ENCODE results near the gene RSF1. TPM values are rescaled to one million over a fixed set of nuclear protein-coding genes. Genes with fewer than 3 reads are reported as not detected.

The RSF1 gene, protein sequence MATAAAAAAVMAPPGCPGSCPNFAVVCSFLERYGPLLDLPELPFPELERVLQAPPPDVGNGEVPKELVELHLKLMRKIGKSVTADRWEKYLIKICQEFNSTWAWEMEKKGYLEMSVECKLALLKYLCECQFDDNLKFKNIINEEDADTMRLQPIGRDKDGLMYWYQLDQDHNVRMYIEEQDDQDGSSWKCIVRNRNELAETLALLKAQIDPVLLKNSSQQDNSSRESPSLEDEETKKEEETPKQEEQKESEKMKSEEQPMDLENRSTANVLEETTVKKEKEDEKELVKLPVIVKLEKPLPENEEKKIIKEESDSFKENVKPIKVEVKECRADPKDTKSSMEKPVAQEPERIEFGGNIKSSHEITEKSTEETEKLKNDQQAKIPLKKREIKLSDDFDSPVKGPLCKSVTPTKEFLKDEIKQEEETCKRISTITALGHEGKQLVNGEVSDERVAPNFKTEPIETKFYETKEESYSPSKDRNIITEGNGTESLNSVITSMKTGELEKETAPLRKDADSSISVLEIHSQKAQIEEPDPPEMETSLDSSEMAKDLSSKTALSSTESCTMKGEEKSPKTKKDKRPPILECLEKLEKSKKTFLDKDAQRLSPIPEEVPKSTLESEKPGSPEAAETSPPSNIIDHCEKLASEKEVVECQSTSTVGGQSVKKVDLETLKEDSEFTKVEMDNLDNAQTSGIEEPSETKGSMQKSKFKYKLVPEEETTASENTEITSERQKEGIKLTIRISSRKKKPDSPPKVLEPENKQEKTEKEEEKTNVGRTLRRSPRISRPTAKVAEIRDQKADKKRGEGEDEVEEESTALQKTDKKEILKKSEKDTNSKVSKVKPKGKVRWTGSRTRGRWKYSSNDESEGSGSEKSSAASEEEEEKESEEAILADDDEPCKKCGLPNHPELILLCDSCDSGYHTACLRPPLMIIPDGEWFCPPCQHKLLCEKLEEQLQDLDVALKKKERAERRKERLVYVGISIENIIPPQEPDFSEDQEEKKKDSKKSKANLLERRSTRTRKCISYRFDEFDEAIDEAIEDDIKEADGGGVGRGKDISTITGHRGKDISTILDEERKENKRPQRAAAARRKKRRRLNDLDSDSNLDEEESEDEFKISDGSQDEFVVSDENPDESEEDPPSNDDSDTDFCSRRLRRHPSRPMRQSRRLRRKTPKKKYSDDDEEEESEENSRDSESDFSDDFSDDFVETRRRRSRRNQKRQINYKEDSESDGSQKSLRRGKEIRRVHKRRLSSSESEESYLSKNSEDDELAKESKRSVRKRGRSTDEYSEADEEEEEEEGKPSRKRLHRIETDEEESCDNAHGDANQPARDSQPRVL (N-terminal part only)
- total RNA-seq: 29.7 and 41.8 TPM in 2 replicates

GRCh38 chr11:77820565-77821348 lies at the start of gene RSF1, which contains the start of gene AAMDC:
RSF1 (minus strand) TSS chr11:77820722; CDS start chr11:77820714, 8 bp downstream.
AAMDC (plus strand) TSS chr11:77821144; CDS start chr11:77842497, 21,353 bp downstream.

DNA sequence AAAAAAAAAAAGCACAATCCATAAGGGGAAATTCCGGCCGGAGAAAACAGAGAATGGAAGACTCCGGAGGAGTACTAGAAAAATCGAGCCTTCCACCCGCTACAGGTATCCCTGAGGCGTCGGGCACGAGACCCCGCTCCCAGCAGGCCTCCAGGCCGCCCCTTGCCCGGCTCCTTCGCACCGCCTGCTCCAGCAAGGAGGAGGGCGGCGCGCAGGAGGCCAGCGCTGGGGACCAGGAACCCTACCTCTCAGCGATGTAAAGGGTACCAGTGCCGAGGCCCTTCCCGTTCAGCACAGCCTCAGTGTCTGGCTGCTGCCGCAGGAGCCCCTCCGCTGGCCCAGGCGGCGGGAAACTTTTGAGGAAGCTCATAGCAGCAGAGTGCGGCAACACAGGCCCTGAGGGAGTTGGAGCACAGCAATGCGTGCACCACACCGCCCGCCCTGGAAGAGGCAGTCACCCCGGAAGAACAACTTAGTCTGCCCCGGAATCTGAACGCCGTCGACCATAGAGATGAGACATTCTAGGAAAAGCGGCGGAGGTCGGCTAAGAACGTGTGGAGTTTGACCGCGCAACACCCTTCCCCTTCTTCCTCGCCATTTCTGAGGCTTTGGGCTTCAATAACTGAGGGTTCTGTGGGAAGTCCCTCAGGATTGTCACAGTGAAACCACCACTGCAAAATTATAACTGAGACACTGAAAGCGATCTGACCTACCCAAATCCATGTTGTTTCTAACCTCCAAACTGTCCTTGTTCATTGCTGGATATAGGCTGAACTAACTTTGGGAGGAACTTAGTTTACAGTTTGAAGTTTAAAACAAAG lies 183.0 kb downstream of the RSF1 start, which contains the start of gene CLNS1A:
TSS of gene CLNS1A (minus strand) at position 450 of the 821 bp plus-strand sequence. CDS start at position 370, 80 bp downstream.

Other genes starting within 250 kb of the RSF1 start
- 2.8 and 6.0 TPM in 2 replicates for gene AQP11, start 230.8 kb downstream of the RSF1 start, total RNA-seq
- gene CLNS1A, start 182.9 kb downstream of the RSF1 start, total RNA-seq: 174 and 218 TPM in 2 replicates
- gene AAMDC, start 422 bp upstream of the RSF1 start, total RNA-seq: 46.1 TPM in 2 replicates
- gene INTS4, start 173.9 kb upstream of the RSF1 start, total RNA-seq: 24.8 and 25.0 TPM in 2 replicates
- gene KCTD14, start 202.6 kb upstream of the RSF1 start, total RNA-seq: 0.09 and 0.28 TPM in 2 replicates
- gene THRSP, start 243.1 kb upstream of the RSF1 start, total RNA-seq: not detected in 2 replicates

Data from smooth muscle cell of bladder (primary cell).